Stimulated activated CD4-positive, alpha-beta T cell treated with anti-CD3 and anti-CD28 coated beads, Interleukin-4, amount 100 ng/mL, for 24 hours (primary cell): ENCODE measurements around the gene KRTAP5-1.
A peak's percentile ranks its signal among the peaks of the same experiment; 100 is the strongest.

ENCODE experiments used
- DNase-seq: peaks from one replicate; pipeline ENCODE4 v3.0.0-alpha.2; 2020

KRTAP5-1 gene

DNA sequence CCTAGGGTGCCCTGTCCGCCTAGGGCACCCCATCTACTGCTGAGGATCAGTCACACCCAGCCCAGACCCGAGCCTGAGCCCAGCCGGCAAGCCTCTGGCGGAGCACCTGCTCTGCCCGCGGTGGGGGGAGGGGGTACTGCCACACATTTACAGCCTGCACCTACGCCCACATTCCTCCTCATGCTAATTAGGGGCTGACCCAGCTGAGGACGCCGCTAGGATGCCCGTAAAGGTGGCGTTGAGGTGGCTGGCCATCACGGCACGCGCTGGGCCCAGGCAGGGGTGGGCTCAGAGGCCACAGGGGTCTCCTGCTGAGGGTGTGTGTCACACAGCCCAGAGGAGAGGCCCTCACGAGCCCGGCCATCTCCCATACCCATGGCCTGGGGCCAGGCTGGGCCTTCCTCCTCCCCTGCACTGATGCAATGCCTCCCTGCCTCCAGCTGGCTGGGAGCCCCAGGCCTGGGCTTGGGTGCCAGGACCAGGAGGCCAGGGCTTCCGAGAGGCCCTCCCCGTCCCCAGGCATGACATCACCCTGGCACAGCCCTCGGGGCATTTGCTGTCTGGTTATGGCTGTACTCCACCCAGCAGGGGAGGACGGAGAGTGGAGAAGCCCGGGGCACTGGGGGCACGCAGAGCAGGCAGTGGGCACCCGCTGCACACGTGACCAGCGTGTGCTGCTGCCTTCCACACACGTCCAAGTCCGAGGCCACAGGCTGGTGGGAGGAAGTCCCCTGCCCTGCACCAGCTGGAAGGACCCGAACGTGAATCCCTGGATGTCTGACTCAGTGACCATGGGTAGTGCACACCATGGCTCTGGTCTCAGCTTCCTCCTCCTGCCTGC lies 25.8 kb downstream of the KRTAP5-1 start:
- no peak for DNase-seq

DNA sequence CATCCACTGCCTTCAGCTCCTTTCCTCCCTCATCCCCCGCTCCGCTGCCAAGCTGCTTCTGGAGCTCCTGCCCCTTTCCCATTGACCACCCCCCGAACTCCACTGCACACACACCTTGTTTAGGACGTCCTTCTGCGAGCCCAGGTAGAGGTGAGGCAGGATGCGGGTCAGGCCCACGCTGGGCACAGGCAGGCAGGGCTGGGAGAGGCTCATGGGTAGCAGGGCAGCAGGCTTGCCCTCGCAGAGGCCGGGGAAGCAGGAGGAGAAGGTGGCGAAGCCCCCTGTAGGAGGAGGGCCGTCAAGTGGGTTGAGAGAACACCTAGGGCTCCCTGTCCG lies 26.3 kb downstream of the KRTAP5-1 start:
- DNase-seq: no peak

DNA sequence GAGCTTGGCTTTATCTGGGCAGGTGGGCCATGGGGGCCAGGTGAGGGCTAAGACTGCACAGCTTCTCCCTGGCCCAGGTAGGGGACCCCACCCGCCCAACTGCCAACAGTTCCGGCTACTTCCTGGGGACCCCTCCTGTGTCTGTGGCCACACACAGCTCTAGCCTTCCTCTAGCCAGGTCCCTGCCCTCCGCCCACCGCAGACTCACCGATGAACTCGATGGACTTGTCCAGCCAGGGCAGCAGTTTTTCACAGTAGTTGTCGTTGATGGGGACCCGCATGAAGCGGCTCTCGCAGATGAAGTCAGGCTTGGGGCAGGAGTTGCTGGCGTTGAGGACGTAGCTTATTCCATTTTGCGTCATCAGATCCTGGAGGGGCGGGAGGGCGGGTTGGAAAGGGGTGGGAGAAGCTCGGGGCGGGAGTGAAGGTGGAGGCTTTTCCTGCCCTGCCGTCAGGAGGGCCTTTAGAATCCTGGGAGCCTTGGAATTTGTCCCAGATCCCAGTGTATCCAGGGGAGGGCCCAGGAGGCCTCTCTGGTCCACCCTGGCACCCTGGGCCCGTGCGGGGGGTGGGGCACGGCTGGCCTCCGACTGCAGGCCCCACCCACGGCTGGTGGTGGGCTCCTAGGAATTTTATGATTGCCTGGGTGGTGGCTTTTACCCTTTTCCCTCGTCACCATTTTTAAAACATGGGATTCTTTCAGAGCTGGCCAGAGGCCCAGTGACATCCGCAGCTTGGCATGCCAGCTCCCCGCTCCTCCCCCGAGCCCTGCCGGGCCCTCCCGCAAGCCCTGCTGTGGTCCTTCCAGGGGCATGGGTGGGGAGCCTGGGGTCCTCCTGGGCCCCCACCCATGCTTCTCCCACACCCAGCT lies 26.9 kb downstream of the KRTAP5-1 start:
- DNase-seq: no peak

DNA sequence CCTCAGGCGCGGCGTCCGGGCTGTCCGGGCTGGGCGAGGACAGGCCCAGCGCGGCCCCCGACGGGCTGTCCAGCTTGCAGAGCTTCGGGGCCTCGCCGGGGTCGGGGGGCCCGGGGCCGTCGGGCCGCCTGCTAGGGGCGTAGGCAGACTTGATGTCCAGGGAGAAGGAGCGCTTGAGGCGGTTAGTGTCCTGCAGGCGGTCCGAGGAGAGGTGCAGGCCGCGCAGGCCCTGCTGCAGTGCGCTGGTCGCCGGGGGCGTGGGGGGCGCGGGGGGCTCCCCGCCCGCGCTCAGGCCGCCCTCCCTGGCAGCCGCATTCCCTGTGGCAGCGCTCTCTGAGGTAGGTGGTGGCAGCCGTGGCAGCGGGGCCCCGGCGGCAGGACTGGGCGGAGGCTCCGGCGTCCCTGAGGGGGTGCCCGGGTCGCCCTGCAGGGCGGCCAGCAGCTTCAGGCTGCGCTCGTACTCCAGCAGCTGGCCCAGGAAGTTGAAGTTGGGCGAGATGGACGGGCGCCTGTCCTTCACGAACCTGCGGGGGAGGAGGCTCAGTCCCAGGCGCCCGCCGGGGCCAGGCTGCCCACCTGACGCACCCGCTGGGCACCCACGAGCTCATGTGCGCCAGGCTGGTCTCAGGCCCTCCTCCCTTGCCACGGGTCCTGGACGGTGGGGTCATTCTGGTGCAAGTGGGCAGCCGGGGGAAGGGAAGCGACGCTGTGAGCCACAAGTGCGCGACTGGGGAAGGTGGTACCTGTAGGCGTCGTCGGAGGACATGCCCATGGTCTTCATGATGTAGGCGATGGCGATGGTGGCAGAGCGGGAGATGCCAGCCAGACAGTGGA lies 27.8 kb downstream of the KRTAP5-1 start:
- DNase-seq: no peak

DNA sequence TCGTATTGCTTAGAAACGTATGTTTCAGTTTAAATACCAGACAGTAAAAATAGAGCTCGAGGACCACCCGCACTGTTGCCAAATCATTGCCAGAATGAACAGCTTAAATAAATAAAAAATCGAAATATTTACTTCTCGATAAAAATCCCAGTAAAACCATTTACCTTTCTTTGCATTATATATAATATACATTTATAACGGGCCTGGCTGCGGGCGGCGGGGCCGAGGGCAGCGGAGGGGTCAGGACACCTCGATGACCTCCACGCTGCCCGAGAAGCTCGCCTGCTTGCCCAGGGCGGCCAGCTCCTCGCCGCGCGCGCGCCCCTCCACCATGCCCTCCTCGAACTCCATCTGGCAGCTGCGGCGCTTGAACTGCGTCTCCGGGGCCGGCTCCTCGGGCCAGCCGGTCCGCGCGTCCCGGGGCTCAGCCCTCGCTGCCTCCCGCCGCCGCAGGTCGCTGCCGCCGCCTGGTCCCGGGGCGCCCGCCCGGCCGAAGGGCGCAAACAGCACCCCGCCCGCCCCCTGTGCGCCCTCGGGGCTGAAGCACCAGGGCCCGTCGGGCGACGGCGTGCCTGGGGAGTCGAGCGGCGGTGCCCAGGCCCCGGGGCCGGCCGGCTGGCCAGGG lies 28.7 kb downstream of the KRTAP5-1 start:
- no peak for DNase-seq

DNA sequence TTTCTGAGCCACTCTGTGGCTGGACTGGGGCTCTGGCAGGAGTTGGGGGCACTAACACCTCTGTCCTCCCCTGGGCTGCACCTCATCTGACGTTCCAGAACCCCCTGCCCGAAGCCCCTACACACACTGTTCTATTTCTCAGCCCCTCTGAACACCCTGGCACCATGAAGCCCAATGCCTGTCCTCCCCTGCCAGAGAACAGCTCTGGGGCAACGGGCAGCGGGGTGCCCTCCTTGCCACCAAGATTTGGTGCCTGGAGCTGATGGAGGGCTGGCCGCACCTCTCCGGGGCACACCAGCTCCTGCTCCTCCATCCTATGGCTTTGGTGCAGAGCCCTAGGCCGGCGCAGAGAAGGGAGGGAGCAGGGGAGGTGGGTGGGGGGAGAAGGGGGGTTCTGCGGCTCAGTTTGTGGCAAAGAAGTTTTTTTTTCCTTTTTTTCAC lies 29.4 kb downstream of the KRTAP5-1 start:
- DNase-seq: no peak

DNA sequence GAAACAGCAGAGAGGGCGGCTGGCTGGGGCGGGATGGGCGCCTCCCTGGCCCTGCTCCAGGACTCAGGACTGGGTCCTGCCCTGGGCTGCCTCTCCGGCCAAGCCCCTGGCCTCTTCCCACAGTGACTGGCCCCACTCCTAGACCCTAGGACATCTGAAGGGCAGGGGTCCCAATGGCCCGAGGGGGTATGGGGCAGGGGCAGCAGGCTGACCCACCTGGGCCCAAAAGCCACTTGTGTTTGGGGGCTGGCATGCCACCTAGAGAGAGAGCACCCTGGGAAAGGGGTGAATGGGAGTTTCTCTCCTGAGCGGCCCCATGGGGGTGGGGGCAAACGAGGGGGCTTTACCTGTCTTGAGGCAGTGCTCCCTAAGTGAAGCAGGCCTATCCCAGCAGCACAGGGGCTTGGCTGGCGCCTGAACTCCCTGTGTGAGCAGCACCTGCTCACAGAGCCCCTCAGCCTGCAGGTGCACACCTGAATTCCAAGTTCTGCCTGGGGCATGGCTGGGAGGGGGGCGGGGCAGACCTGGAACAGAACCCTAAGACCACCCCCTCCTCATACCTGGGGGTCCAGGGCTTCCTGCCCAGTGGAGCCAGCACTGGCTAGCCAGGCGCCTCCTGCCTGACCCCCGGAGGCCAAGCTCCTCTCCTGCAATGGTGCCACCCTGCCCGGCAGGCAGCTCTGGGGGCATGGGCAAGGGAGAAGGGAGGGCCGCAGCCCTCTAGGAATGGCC lies 29.9 kb downstream of the KRTAP5-1 start:
- DNase-seq: no peak

DNA sequence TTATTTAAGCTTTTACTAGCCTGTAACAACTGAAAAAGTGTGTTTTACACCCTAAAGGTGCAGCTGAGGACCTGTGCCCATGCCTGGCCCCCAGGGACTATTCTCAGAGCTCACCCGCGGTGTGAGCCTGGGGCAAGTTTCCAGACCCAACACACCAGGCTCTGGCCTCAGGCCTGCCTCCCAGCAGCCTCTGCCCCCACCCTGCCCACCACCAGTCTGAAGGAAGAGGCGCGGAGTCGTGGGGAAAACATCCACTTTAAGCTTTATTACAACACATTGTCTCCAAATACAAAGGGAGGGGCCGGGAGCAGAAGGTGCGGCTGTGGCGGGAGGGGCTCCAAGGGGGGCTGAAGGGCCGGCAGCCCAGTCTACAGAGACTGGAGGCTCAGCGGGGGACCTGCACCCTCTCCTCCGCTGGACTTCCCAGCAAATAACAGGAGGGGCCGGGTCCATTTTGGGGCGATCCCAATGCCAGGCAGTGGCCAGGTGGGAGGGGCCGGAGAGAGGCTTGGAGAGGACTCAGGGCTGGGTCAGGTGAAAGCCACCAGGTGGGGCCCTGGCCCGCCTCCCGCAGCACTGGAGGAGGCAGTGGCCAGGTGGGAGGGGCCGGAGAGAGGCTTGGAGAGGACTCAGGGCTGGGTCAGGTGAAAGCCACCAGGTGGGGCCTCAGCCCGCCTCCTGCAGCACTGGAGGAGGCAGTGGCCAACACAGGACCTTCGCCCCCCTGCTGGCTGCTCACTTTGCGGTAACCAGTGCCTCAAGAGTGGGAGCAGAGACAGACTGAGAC lies 31.1 kb downstream of the KRTAP5-1 start:
- DNase-seq: no peak

DNA sequence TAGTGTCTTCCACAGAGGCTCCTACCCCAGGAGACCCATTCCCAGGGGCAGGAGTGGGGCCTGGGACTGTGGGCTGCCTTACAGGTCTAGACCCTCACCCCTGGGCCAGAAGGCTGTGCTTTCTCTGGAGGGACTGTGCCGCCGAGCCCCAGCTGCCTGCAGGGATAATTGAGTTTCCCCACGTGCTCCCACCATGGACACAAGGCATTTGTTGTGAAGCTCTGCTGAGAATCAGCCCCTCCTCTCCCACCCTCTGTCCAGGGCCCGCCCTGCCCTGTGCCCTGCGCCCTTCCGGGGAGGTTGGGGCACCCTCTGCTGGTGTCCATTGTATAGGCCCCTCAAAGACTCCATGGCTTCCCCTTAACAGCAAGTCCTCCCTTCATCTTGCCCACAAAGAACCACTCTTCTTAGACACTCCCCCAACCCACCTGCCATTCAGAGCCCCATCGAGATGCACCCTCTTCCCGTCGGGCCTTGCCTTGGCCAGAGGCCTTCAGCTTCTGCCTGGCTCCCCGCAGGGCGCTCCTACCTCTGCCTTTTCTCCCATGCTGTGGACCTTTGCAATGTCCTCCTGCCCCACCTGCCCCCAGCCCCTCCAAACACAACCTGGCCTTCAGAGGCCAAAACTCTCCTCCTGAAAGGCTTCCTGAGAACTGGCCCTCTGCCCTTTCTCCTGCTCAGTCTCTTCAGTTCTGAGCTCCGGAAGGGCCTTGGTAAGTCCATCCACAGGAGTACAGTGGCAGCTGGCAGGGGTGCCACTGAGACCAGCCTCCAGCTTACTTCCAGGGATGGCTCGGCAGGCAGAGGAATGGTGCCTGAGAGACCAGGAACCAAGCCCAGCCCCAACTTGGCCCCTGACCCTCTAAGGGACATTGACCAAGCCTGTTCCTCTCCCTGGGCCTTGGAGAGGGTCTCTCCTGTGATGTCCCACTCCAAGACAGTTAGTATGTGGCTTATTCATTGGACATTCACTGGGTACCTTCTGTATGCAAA lies 35.4 kb downstream of the KRTAP5-1 start:
- no peak for DNase-seq

DNA sequence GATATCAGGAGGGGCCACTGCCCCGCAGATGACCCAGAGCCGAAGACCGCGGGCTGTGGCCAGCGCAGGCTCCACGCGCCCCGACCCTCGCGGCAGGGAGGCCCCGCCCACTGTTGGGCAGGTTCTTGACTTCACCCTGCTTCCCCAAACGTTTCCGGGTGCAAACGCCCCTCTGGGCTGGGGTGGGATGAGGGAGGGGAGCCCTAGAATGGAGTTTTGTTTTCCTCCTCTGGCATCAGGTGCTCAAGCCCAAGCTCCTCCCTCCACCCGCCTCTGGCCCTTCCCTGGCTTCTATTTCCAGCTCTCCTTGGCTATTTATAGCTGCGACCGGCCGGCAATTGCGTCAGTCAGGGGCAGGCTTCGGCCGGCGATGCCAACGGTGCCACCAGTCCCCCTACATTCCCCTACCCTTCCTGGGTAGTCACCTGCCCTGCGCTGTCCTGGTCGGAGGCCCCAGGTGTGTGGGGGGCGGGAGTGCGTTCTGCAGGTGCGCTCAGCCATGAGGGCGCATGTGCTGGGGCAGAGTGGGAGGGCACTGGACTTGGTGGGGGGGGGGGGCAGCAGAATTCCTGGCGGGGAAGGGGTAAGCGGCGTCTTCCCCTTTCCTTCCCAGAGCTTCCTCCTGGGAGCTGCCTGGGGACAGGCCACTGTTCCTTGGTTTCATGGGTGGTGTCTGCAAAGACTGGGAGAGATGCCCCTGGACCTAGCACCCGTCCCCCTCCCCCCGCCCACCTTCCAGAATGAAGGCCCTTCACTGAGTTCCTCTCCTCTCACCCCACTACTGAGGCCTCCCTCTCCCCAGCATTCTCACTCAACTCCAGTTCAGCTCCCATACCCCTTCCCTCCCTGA lies 36.6 kb downstream of the KRTAP5-1 start:
- no peak for DNase-seq

DNA sequence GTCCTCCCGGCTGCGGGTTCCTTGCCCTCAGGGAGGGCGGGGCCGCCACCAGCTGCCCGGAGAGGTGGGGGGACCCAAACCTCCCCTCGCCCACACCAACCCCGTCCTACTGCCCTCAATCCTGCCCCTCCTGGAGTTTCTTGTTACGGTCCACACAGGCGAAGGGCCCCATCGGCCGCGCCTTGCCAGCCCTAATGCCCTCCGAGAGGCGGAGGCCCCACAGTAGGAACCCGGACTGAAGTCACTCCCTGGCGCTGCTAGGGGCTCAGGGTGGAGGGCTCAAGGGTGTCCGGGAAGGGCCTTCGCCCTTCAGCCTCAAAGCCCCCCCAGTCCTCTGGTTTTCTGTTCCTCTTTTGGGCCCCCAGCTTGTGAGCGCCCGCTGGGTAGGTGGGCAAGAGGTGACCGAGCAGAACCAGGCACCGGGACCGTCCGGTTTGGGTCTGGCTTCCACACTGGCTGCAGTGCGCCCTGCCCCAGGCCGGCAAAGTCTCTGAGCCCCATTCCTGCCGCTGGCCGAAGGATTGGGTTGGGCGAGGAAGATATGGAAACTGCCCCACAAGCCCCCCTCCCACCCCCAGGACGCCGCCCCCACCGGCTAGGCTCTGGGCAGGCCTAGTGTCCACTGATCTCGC lies 37.5 kb downstream of the KRTAP5-1 start:
- DNase-seq: no peak

DNA sequence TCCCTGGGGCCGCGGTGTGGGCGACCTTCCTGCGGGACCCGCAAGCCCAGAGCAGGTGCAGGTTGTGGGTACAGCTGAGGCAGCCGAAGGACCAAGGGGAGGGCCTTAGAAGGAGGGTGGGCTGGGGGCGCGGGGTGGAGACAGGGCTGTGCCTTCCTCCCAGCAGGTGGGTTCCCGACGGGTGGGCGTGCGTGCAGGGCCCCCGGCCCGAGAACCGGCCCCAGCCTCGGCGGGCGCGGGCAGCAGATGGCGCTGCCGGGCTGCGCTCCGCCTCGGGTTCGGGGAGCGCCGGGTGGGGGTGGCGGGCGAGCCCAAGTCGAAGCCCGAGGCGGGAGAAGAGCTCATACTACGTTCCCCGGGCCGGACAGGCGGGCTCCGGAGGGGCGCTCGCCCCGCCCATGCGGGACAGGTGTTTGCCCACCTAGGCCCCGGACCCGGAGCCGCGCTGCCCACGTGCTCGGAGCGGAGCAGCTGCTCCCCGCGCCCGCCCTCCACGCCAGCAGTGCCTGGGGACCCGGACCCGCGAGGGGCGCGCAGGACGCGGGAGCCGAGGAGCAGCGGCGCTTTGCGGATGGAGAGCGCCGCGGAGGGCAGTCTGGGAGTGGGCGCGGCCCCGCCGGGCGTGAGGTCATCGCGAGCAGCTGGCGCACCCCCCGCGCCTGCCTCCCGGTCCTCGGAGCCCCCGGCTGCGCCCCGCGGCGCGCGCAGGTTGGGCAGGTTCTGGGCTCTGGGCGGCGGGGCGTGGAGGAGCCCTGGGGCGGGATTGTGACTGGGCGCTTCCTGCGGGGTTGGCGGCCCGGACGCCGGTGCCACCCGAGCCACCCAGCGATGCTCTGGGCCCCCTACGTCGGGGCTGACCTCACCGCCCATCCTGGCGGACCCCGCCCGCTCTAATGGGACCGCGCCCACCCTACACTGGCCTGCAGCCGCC lies 38.3 kb downstream of the KRTAP5-1 start:
- DNase-seq: peak; percentile 40

DNA sequence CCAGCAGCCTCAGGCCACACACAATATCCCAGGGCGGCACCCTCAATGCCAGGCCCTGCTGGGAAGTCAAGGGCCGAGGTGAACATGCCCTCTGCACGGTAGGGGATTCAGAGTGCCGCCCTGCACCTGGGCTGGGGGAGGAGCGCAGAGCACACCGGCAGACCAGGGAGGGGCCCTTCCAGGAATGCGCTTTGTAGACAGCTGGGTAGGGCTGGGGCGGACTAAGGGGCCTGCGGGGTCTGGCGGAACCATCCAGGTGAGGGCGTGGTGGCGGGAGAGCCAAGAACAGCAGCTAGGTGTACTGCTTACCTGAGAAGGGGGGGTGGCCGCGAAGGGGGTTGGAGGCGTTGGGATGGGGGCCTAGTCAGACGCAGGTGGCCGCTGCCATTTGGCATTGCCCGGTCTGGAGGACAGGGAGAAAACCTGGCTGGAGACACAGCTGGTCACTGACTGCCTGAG lies 39.0 kb downstream of the KRTAP5-1 start:
- DNase-seq: no peak

DNA sequence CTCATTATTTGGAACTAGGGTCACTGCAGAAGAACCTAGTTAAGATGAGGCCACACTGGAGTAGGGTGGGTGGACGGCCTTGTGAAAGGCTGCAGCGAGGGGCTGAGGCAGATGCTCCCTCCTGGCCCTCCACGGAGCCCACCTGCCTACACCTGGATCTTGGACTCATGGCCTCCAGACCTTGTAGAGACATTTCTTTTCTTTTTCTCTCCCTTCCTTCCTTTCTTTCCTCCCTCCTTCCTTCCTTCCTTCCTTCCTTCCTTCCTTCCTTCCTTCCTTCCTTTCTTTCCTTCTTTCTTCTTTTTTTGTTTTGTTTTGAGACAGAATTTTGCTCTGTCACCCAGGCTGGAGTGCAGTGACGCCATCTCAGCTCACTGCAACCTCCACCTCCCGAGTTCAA lies 39.7 kb downstream of the KRTAP5-1 start:
- no peak for DNase-seq

DNA sequence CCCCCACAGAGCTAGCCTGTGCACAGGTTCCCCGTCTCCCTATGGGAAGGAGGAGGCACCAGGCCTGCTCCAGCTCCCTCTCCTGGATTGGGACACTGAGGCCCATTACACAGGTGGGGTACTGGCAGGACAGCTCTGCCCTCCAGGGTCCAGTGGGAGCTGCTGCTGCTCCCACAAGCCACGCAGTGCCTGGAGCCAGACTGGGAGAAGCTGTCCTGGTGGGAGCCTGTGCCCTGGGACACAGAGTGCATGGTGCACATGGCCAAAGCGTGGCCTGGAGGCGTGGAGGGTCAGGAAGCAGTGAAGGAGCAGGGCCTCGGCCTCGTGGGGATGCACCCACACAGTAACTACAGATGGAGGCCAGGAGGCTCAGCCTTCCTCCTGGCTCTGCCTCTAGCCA lies 40.5 kb downstream of the KRTAP5-1 start:
- DNase-seq: no peak

DNA sequence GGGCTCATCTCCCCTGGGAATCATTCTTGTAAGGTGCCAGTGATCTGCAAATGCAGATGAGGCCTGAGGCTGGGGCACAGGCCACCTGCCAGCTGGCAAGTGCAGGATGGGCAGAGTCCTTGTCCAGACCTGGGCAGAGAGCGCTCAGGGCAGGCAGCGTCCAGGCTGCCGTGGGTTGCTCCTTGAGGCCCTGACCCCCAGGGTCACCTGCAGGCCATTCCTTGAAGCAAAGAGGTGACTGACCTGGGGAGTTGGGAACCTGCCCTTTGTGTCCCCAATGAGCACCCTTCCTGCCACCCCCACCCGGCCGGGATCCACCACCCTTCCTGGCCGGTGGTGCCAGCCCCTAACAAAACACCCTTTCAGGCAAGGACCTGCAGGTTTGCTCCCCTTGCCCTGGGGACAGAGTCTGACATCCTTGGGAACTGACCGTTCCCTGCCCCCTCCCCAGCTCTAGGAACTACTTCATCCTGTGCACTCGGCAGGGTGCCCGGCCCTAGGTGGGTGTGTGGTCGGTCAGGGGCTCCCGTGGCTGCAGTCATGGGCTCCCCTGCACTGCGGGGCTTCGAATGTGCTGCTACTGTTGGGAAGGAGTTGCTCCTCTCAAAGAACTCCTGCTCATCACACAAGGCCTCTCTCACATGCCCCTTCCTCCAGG lies 41.3 kb downstream of the KRTAP5-1 start:
- no peak for DNase-seq

DNA sequence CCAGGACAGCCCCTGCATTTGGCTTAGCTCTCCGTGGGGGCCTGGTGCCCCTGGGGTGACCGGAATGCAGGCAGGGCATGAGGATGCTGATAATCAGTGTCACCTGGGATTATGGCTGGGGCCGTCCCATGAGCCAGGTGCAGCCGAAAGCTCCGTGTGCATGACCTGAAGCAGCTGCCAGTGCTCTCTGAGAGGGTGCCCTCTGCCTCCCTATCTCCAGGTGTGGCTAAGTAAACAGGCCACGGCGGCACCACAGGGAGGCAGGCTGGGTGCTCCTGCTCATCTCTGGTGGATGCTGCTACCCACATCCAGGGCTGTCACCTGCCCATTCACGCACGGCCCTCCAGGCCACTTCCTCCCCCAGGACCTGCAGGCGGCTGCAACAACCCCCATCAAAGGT lies 42.8 kb downstream of the KRTAP5-1 start:
- no peak for DNase-seq
